HG02588 (cell line): ENCODE results near the gene FUT2.

Experiments used
- ATAC-seq: cut with Tn5 transposase; IDR thresholded peaks from one replicate; pipeline ENCODE4 v1.9.1; 2021; ENCODE audit warnings: mild to moderate bottlenecking, moderate library complexity; ENCODE audit not compliant: unreplicated experiment

FUT2 gene

GRCh38 chr19:48749571-48750198, 53.9 kb downstream of the FUT2 start:
- no peak for ATAC-seq

- ATAC-seq = no peak
Observed at GRCh38 chr19:48750351-48750750, 54.6 kb downstream of the FUT2 start.

GRCh38 chr19:48750771-48751504, 55.2 kb downstream of the FUT2 start:
- ATAC-seq = no peak

GRCh38 chr19:48751845-48752495, 56.2 kb downstream of the FUT2 start:
- no peak for ATAC-seq

- no peak for ATAC-seq
Observed at GRCh38 chr19:48752496-48753365, 57.0 kb downstream of the FUT2 start, which contains the start of gene FUT1. Gene FUT1 (minus strand): TSS chr19:48752641. CDS start chr19:48751281, 1,360 bp downstream.

- no peak for ATAC-seq
Observed at GRCh38 chr19:48755084-48755641, 59.4 kb downstream of the FUT2 start, which contains the start of gene FGF21. Gene FGF21 (plus strand): TSS chr19:48755524. CDS start chr19:48756237, 713 bp downstream.
